GM19025 (cell line): ENCODE data around the gene TNK1.
"Not testable (repeated sequence)": the region's sequence is repeated elsewhere in the genome, so short reads cannot be mapped to it uniquely, and the experiment has no call there.

Source experiments
- ATAC-seq: cut with Tn5 transposase; IDR thresholded peaks from one replicate; pipeline ENCODE4 v1.9.1; 2021; ENCODE audit warnings: mild to moderate bottlenecking, low read depth, moderate library complexity; ENCODE audit not compliant: unreplicated experiment

TNK1 gene

DNA sequence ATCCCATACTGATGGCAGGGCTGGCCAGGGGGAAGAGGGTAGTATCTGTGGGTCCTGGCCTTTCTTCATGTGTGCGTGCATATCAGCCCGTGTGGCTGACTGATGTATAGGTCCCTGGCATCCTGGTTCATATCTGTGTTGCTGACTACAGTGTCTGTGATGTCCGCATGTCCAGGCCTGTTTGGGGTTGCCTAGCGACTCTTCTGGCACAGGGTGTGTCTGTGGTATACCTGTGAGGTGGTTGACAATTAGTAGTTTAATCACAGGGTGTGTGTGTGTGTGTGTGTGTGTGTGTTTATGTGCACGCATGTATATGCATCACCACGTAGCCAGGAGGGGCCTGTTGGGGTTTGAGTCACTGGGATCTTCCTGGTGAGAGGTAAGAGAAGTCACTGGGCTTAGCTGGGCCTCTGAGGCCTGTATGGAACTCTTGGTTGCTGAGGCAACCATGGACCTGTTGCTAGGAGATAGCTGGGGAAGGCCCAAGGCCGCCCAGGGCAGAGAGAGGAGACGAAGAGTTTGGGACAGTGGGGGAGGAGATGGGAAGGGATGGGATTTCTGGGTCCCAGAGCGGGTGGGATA, 26.5 kb upstream of the TNK1 start:
- ATAC-seq: no peak

- ATAC-seq: no peak
Measured at GRCh38 chr17:7355053-7355452, 25.8 kb upstream of the TNK1 start, which contains the start of gene TMEM95. Gene TMEM95 (plus strand): TSS chr17:7355156. CDS start chr17:7355205, 49 bp downstream.

DNA sequence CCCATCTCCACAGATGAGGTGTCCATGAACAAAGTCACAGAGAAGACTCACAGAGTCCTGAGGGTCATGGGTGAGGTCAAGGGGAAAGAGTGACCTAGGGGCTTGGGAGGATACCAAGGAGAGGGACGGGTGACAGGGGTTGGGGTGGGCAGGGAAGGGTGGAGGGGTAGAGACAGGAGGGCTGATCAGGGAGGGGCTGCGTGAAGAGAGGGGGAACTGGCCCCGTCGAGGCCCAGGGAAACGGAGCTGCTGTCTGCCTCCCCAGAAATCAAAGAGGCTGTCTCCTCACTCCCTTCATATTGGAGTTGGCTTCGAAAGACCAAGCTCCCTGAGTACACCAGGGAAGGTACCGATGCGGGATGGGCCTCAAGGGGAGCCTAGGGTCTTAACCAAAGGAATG, 25.3 kb upstream of the TNK1 start:
- ATAC-seq: no peak

DNA sequence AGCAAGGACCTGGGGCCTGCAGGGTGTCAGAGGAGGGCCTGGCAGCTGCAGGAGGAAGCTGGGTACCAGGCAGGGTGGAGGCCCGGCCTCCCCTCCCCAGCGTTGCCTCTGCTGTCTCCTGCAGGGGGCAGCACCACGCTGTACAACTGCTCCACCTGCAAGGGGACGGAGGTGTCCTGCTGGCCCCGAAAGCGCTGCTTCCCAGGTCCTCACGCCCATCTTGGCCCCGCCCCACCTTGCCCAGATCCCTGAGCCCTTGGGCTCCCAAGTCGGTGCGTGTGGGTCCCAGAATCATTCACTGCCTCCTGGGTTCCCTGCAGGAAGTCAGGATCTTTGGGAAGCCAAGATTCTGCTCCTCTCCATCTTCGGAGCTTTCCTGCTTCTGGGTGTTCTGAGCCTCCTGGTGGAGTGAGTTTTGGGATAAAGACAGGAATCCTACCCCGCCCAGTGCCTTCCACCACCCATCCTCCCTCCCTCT, 24.8 kb upstream of the TNK1 start:
- no peak for ATAC-seq

- ATAC-seq: no peak
Measured at GRCh38 chr17:7356756-7357155, 24.1 kb upstream of the TNK1 start.

GRCh38 chr17:7357381-7357780, 23.5 kb upstream of the TNK1 start:
- ATAC-seq: no peak

- no peak for ATAC-seq
Measured at GRCh38 chr17:7361906-7362305, 19.0 kb upstream of the TNK1 start.

DNA sequence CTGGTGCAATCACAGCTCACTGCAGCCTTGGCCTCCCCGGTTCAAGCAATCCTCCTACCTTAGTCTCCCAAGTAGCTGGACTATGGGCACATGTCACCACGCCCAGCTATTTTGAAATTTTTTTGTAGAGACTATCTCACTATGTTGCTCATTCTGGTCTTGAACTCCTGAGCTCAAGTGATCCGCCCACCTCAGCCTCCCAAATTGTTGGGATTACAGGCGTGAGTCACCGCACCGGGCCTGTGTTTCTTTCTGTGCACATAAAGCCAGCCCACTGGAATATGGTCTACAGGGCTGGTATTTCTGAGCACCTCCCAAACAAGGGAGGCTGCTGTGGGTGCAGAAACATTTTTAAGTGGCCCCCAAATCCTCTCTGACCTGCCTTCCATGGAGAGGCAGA, 17.6 kb upstream of the TNK1 start:
- no peak for ATAC-seq

GRCh38 chr17:7365963-7366362, 14.9 kb upstream of the TNK1 start:
- not testable (repeated sequence) for ATAC-seq

DNA sequence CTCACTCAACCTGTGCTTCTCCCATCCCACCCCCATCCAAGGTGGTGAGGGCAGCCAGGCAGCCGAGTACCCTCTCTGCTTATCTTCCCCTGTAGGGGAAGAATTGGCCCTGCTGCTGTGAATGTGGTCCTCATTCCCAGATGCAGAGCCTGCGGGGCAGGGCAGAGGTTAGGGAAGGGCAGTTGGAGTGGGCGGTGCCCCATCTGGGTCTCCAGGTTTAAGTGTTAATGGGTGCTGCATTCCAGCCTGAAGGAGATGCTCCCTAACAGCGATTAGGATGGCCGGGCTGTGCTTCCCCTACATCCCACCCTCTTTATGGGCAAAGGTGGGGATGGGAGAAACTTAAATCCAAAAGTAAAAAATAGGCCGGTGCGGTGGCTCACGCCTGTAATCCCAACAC, 13.8 kb upstream of the TNK1 start:
- ATAC-seq: no peak

DNA sequence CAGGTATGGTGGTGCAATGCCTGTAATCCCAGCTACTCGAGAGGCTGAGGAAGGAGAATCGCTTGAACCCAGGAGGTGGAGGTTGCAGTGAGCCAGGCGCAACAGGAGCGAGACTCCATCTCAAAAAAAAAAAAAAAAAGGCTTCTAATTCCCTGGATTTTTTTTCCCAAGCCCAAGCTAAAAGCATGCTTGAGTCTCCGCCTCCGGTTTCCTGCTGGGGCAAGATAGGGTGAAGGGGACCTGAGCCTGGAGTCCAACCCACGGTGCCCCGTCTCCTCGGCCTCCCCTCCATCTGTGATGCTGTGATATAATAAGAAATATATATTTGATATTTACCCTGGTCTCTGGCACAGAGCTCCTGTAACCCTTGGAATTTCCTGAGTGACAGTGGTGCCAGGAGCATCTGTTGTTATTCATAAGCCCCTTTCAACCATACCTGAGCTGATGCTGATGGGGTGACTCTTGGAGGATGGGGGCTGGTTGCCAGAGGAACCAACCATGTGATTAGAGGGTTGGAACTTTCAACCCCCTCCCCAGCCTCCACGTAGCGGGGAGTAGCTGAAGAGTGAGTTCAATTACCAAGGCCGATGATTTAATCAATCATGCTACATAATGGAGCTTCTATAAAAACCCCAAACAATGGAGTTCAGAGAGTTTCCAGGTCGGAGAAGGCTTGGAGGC, 12.8 kb upstream of the TNK1 start:
- no peak for ATAC-seq

DNA sequence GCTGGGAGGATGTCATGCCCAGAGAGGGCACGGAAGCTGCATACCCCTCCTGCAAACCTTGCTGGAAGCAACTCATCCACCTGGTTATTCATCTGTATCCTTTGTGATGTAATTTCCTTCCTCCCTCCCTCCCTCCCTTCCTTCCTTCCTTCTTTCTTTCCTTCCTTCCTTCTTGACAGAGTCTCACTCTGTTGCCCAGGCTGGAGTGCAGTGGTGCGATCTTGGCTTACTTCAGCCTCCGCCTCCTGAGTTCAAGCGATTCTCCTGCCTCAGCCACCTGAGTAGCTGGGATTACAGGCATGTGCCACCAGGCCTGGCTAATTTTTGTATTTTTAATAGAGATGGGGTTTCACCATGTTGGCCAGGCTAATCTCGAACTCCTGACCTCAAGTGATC, 12.3 kb upstream of the TNK1 start:
- ATAC-seq: not testable (repeated sequence)

GRCh38 chr17:7369825-7370224, 11.1 kb upstream of the TNK1 start:
- no peak for ATAC-seq

DNA sequence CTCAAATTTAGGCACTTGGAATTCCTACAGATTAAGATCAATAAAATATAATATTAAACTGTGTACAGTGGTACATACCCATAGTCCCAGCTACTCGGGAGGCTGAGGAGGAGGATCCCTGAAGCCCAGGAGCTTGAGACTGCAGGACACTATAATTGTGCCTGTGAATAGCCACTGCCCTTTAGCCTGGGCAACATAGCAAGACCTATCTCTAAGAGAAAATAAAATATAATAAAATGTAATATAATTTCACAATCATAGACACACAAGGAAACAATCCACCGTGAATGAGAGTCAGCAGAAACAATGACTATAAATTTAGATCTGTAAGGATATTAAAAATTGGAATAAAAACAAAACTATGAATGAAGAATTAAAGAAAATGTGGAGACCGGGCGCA, 10.0 kb upstream of the TNK1 start:
- ATAC-seq: no peak

DNA sequence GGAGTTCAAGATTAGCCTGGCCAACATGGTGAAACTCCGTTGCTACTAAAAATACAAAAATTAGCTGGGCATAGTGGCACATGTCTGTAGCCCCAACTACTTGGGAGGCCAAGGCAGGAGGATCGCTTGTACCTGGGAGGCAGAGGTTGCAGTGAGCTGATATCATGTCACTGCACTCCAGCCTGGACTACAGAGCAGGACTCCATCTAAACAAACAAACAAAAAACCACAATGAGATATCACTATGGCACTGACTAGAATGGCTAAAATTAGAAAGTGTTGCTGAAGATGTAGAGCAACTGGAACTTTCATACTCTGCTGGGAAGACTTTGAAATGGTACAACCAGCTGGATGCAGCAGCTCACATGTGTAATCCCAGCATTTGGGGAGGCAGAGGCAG, 6.5 kb upstream of the TNK1 start:
- no peak for ATAC-seq

- ATAC-seq: no peak
Measured at GRCh38 chr17:7379134-7379533, 1.8 kb upstream of the TNK1 start.

- no peak for ATAC-seq
Measured at GRCh38 chr17:7380321-7380720, 568 bp upstream of the TNK1 start.

GRCh38 chr17:7382901-7383300, 2.0 kb downstream of the TNK1 start:
- ATAC-seq: no peak

DNA sequence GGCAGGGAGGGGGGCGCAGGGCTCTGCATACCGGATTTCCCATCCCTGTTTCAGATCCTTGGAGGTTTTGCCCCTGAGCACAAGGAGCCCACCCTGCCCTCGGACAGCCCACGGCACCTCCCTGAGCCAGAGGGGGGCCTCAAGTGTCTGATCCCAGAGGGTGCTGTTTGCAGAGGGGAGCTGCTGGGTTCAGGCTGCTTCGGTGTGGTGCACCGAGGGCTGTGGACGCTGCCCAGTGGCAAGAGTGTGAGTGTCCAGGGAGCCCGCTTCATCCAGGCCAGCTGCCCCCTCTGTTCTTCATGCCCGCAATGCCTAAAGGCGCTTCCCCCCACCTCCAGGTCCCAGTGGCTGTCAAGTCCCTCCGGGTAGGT, 2.5 kb downstream of the TNK1 start:
- ATAC-seq: no peak

DNA sequence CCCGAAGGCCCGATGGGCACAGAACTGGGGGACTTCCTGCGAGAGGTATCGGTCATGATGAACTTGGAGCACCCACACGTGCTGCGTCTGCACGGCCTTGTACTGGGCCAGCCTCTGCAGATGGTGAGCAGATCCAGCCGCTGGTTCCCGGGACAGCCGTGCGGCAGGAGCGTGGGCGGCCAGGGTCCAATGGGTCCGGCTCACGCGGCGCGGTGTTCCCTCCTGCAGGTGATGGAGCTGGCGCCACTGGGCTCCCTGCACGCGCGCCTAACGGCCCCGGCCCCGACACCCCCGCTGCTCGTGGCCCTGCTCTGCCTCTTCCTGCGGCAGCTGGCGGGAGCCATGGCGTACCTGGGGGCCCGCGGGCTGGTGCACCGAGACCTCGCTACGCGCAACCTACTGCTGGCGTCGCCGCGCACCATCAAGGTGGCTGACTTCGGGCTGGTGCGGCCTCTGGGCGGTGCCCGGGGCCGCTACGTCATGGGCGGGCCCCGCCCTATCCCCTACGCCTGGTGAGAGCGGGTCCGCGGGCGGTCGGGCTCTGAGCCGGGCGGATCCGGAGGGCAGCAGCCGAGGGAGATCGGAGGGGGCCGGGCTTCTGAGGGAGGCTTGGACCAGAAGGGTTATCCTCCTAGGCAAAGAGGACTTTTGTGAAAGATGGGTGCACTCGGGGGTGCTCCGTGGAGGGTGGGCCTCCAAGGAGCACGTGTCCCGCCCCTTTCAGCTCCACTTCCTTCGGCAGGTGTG, 3.0 kb downstream of the TNK1 start:
- peak; percentile 87 for ATAC-seq

- no peak for ATAC-seq
Measured at GRCh38 chr17:7384489-7385081, 3.7 kb downstream of the TNK1 start.
